Calu3 (cell line): Measurements from ENCODE around the gene SHISAL2B. TPM values are rescaled to one million over a fixed set of nuclear protein-coding genes. Genes with fewer than 3 reads are reported as not detected.

Experiments used
- BruUV-seq: library from RNA; stranded (reverse); fragments of 400-500 nt; replicated peaks from 2 replicates; lab custom pipeline; 2021; lab: Mats Ljungman, UMichigan
- CTCF ChIA-PET: fragments of 300-600 bp; sonication (Branson Sonifier 250); formaldehyde crosslinking; loops from one replicate; lab custom pipeline; 2022; ENCODE audit warnings: antibody characterized with exemption; lab: Charles Lee
- DNase-seq: peaks from one replicate; pipeline ENCODE4 v3.0.0; 2022
- H3K27ac Mint-ChIP-seq: one replicate; pipeline ENCODE4 v1.8.0; 2022; ENCODE audit warnings: mixed read lengths; ENCODE audit not compliant: unreplicated experiment
- H3K27me3 Mint-ChIP-seq: one replicate; pipeline ENCODE4 v1.8.0; 2022; ENCODE audit warnings: mixed read lengths; ENCODE audit not compliant: unreplicated experiment
- H3K36me3 Mint-ChIP-seq: one replicate; pipeline ENCODE4 v1.8.0; 2022; ENCODE audit warnings: mild to moderate bottlenecking, moderate library complexity, mixed read lengths; ENCODE audit not compliant: insufficient read depth, unreplicated experiment
- H3K4me1 Mint-ChIP-seq: one replicate; pipeline ENCODE4 v1.8.0; 2022; ENCODE audit warnings: mild to moderate bottlenecking, low read depth, mixed read lengths; ENCODE audit not compliant: unreplicated experiment
- H3K4me3 Mint-ChIP-seq: one replicate; pipeline ENCODE4 v1.8.0; 2022; ENCODE audit warnings: mild to moderate bottlenecking, low read depth, moderate library complexity, mixed read lengths; ENCODE audit not compliant: unreplicated experiment
- H3K9me3 Mint-ChIP-seq: one replicate; pipeline ENCODE4 v1.8.0; 2022; ENCODE audit warnings: low read depth, mixed read lengths; ENCODE audit not compliant: unreplicated experiment
- intact Hi-C: fragments of 100-400 bp; cut with micrococcal nuclease; formaldehyde crosslinking; loops from one replicate; pipeline ENCODE4 v1.10.0; 2022; ENCODE audit not compliant: unreplicated experiment
- total RNA-seq: library from RNA; stranded (reverse); gene quantifications from 2 replicates; pipeline ENCODE4 v1.2.3, GENCODE V29; 2022
- TF ChIP-seq, protein P1 (sequence below): fragments of 200-600 bp; IDR thresholded peaks from one replicate; pipeline ENCODE4 v1.8.0; 2022; ENCODE audit warnings: antibody characterized with exemption; ENCODE audit not compliant: unreplicated experiment

SHISAL2B gene
- total RNA-seq, 1 experiment from 2014 or later = not detected

DNA sequence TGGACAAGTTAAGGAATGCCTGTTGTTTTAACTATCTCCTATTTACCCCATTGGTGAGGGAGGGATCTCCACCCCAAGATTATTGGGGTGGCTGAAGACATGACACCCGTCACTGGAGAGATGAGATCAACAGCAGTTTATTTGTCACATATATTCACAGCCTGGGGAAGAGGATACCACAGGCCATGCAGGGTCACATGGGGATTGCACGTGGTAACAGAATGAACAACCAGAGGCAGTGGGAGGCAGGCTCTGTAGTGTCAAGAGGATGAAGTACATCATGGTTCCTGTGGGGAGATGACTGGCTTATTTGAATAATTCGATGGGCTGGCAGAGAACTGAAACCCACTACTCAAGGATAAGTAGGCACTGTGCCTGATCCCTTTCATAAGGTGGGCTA lies 18.6 kb upstream of the SHISAL2B start:
- BruUV-seq = no TSS peak
- intact Hi-C loops = no loop called here
- Mint-ChIP-seq H3K36me3 (no peaks in the 10 kb centered on the region), H3K4me1 (no peaks in the 10 kb centered on the region), H3K27me3 (no peaks in the 10 kb centered on the region), H3K4me3 (no peak overlapping the region), H3K9me3 (peaks cover 2% of the 10 kb centered on the region), H3K27ac (no peak overlapping the region)
- TF ChIP-seq, protein P1, sequence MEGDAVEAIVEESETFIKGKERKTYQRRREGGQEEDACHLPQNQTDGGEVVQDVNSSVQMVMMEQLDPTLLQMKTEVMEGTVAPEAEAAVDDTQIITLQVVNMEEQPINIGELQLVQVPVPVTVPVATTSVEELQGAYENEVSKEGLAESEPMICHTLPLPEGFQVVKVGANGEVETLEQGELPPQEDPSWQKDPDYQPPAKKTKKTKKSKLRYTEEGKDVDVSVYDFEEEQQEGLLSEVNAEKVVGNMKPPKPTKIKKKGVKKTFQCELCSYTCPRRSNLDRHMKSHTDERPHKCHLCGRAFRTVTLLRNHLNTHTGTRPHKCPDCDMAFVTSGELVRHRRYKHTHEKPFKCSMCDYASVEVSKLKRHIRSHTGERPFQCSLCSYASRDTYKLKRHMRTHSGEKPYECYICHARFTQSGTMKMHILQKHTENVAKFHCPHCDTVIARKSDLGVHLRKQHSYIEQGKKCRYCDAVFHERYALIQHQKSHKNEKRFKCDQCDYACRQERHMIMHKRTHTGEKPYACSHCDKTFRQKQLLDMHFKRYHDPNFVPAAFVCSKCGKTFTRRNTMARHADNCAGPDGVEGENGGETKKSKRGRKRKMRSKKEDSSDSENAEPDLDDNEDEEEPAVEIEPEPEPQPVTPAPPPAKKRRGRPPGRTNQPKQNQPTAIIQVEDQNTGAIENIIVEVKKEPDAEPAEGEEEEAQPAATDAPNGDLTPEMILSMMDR = no peak
- DNase-seq = no peak
- CTCF ChIA-PET = no interaction called here

DNA sequence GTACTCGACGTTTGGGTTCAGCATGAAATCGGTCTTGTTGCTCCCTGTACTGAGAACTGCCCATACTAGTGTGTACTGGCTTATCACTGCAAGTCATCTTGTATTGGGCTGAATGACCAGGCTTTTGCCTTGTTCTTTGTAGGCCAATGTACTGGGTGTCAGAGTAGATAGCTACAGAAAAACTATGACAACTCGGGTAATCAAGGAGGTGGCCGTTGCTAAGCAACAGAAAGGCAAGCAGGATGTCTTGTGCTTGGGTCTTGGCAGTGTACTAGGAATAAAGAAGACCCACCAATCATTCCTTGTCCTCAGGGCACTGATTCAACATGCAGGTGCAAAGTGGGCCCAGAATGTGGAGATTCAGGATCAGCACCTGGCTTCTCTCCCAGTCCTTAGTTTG lies 11.9 kb upstream of the SHISAL2B start:
- H3K4me3 Mint-ChIP-seq = no peak overlapping the region
- CTCF ChIA-PET = no interaction called here

DNA sequence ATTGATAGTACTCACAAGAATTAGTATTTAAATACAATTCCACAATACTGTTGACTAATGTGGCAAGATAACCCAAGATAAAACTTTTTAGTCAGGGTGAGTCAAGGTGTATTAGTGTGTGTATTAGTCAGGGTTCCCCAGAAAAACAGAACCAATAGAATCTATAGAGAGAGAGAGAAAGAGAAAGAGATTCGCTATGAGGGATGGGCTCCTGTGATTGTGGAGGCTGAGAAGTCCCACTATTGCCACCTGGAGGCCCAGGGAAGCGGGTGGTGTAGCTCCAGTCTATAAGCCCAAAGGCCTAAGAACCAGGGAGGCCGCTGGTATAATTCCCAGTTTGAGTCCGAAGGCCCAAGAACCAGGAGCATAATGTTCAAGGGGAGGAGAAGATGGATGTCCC lies 10.0 kb upstream of the SHISAL2B start:
- CTCF ChIA-PET = no interaction called here
- intact Hi-C loops = no loop called here
- Mint-ChIP-seq H3K4me3 (no peak overlapping the region), H3K27ac (no peak overlapping the region), H3K9me3 (no peaks in the 10 kb centered on the region), H3K27me3 (peaks cover 35% of the 10 kb centered on the region), H3K36me3 (no peaks in the 10 kb centered on the region), H3K4me1 (no peaks in the 10 kb centered on the region)
- no TSS peak for BruUV-seq
- DNase-seq = no peak
- TF ChIP-seq, protein P1 = no peak

More for the DNA sequence above, 11.9 kb upstream of the SHISAL2B start:
- no peak overlapping the region for H3K27ac Mint-ChIP-seq
- TF ChIP-seq, protein P1 = no peak
- no peak for DNase-seq
- BruUV-seq = no TSS peak
- no peaks in the 10 kb centered on the region for H3K9me3 Mint-ChIP-seq
- H3K36me3 Mint-ChIP-seq = no peaks in the 10 kb centered on the region
- no peaks in the 10 kb centered on the region for H3K4me1 Mint-ChIP-seq
- peaks cover 21% of the 10 kb centered on the region for H3K27me3 Mint-ChIP-seq
- intact Hi-C loops = no loop called here

DNA sequence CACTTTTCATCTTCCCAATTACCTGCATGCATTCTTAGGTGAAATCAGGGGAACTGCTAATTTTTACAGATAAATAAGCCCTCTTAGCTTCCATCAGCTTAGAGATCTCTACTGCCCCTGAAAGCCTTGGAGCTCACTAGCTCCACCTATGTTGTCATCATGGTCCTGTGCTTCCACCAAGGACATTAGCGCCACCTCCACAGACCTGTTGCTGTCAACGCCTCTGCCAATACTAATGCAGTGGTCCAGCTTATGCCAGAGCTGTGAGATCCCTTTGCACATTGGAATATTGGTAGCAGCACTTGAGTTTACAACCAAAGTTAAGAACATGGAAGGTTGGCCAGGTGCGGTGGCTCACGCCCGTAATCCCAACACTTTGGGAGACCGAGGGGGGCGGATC lies 7.7 kb upstream of the SHISAL2B start:
- intact Hi-C loops = no loop called here
- no peaks in the 10 kb centered on the region for H3K9me3 Mint-ChIP-seq
- H3K27me3 Mint-ChIP-seq = peaks cover 35% of the 10 kb centered on the region
- no peaks in the 10 kb centered on the region for H3K4me1 Mint-ChIP-seq
- no peak for DNase-seq
- BruUV-seq = no TSS peak
- TF ChIP-seq, protein P1 = no peak
- H3K27ac Mint-ChIP-seq = no peak overlapping the region
- H3K36me3 Mint-ChIP-seq = no peaks in the 10 kb centered on the region
- CTCF ChIA-PET = interaction anchor here (1.0 kb wide), 2 partner anchors 10 to 598 kb away, joined by 3 read pairs; no protein-coding TSS in a partner anchor
- H3K4me3 Mint-ChIP-seq = no peak overlapping the region
